Stimulated activated CD8-positive, alpha-beta memory T cell treated with anti-CD3 and anti-CD28 coated beads, Interleukin-15, amount 100 ng/mL, for 1 hour (primary cell): ENCODE results near the gene SPDYE2.
"Not testable (repeated sequence)": the region's sequence is repeated elsewhere in the genome, so short reads cannot be mapped to it uniquely, and the experiment has no call there.

ENCODE experiments used
- DNase-seq: peaks from one replicate; pipeline ENCODE4 v3.0.0-alpha.2; 2020; ENCODE audit warnings: low read depth

Gene SPDYE2

GRCh38 chr7:102540604-102541003 is 10.4 kb upstream of the SPDYE2 start:
- not testable (repeated sequence) for DNase-seq

GRCh38 chr7:102542083-102542482 is 8.9 kb upstream of the SPDYE2 start:
- DNase-seq, result not testable (repeated sequence)

- DNase-seq, result not testable (repeated sequence)
Measured at GRCh38 chr7:102542771-102543170, 8.3 kb upstream of the SPDYE2 start.

GRCh38 chr7:102543596-102543995 is 7.4 kb upstream of the SPDYE2 start, which contains the start of gene UPK3BL2:
Gene UPK3BL2 (minus strand): TSS chr7:102543696. CDS start chr7:102543636, 60 bp downstream.
- not testable (repeated sequence) for DNase-seq

GRCh38 chr7:102544372-102544771 is 6.7 kb upstream of the SPDYE2 start:
- not testable (repeated sequence) for DNase-seq

GRCh38 chr7:102545288-102545687 is 5.7 kb upstream of the SPDYE2 start:
- not testable (repeated sequence) for DNase-seq

- not testable (repeated sequence) for DNase-seq
Measured at GRCh38 chr7:102546353-102546752, 4.7 kb upstream of the SPDYE2 start.

- not testable (repeated sequence) for DNase-seq
Measured at GRCh38 chr7:102568620-102569019, 17.6 kb downstream of the SPDYE2 start.

- peak; percentile 100 for DNase-seq
Measured at GRCh38 chr7:102572261-102573239, 21.5 kb downstream of the SPDYE2 start, which contains the start of gene POLR2J3. Gene POLR2J3 (minus strand): TSS chr7:102572583. CDS start chr7:102572521, 62 bp downstream.

- not testable (repeated sequence) for DNase-seq
Measured at GRCh38 chr7:102574607-102575006, 23.6 kb downstream of the SPDYE2 start.

- DNase-seq, result not testable (repeated sequence)
Measured at GRCh38 chr7:102576363-102576762, 25.3 kb downstream of the SPDYE2 start.

GRCh38 chr7:102577315-102578240 is 26.6 kb downstream of the SPDYE2 start:
- not testable (repeated sequence) for DNase-seq

GRCh38 chr7:102578486-102578885 is 27.5 kb downstream of the SPDYE2 start:
- DNase-seq, result not testable (repeated sequence)

- DNase-seq, result not testable (repeated sequence)
Measured at GRCh38 chr7:102581722-102582121, 30.7 kb downstream of the SPDYE2 start.

GRCh38 chr7:102583495-102583894 is 32.5 kb downstream of the SPDYE2 start:
- DNase-seq, result not testable (repeated sequence)

GRCh38 chr7:102589857-102590256 is 38.8 kb downstream of the SPDYE2 start:
- DNase-seq, result not testable (repeated sequence)

GRCh38 chr7:102592477-102593019 is 41.5 kb downstream of the SPDYE2 start:
- not testable (repeated sequence) for DNase-seq

- not testable (repeated sequence) for DNase-seq
Measured at GRCh38 chr7:102593637-102594334, 42.8 kb downstream of the SPDYE2 start.

- DNase-seq, result not testable (repeated sequence)
Measured at GRCh38 chr7:102596036-102596435, 45.0 kb downstream of the SPDYE2 start.

- DNase-seq, result not testable (repeated sequence)
Measured at GRCh38 chr7:102599699-102600098, 48.7 kb downstream of the SPDYE2 start.

GRCh38 chr7:102602317-102602716 is 51.3 kb downstream of the SPDYE2 start:
- not testable (repeated sequence) for DNase-seq
